SK-N-SH treated with all-trans-retinoic acid at 6 μM for 48 hours (cell line): ENCODE measurements around the gene DAGLB.

Source experiments
- GLIS3 ChIP-seq: fragments of 250-450 bp; sonication (Bioruptor Pico); IDR thresholded peaks from 2 replicates; pipeline ENCODE4 v1.5.0; 2020; ENCODE audit warnings: mild to moderate bottlenecking, moderate library complexity
- PATZ1 ChIP-seq: fragments of 250-450 bp; sonication (Bioruptor Pico); IDR thresholded peaks from 2 replicates; pipeline ENCODE4 v1.8.0; 2020; ENCODE audit warnings: mild to moderate bottlenecking, moderate library complexity, borderline replicate concordance
- PPARA ChIP-seq: fragments of 250-450 bp; sonication (Bioruptor Pico); IDR thresholded peaks from 2 replicates; pipeline ENCODE4 v1.5.0; 2020; ENCODE audit warnings: mild to moderate bottlenecking, borderline replicate concordance
- ZFP30 ChIP-seq: fragments of 450-650 bp; formaldehyde crosslinking; IDR thresholded peaks from 2 replicates; pipeline ENCODE4 v1.5.0; 2022; ENCODE audit warnings: mild to moderate bottlenecking, moderate library complexity

GRCh38 chr7:6430974-6431373 lies 16.8 kb downstream of the DAGLB start:
- TF ChIP-seq PATZ1 (no peak), ZFP30 (no peak), PPARA (CRISPR knock-in tag) (no peak), GLIS3 (CRISPR knock-in tag) (no peak)
